Measurements from ENCODE around the gene PPP1R15A. TPM values are rescaled to one million over a fixed set of nuclear protein-coding genes. Genes with fewer than 3 reads are reported as not detected.
"Not testable (repeated sequence)": the region's sequence is repeated elsewhere in the genome, so short reads cannot be mapped to it uniquely, and the experiment has no call there.

PPP1R15A gene
- total and polyA plus RNA-seq, 2 donors, result 21.8 to 122 TPM

DNA sequence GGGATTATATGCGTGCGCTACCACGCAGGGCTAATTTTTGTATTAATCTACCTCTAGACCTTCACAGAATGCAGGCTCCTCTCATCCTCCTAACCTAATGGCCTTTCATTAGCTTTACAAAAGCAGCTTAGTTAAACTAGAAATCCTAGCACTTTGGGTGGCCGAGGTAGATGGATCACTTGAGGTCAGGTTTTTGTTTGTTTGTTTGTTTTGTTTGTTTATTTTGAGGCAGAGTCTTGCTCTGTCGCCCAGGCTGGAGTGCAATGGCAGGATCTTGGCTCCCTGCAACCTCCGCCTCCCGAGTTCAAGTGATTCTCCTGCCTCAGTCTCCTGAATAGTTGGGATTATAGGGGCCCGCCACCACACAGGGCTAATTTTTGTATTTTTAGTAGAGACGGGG lies 7.5 kb downstream of the PPP1R15A start:
- DNase-seq (ENCODE audit: extremely low spot score); H3K4me1 ChIP-seq (ENCODE audit: insufficient read depth); H3K4me3 ChIP-seq (ENCODE audit: low read depth, low read length); H3K36me3 ChIP-seq (ENCODE audit: insufficient read depth); H3K27ac ChIP-seq (ENCODE audit: low read depth): not testable (repeated sequence)
- WGBS, result 84% methylated on average over 9 of the region's 9 CpGs

DNA sequence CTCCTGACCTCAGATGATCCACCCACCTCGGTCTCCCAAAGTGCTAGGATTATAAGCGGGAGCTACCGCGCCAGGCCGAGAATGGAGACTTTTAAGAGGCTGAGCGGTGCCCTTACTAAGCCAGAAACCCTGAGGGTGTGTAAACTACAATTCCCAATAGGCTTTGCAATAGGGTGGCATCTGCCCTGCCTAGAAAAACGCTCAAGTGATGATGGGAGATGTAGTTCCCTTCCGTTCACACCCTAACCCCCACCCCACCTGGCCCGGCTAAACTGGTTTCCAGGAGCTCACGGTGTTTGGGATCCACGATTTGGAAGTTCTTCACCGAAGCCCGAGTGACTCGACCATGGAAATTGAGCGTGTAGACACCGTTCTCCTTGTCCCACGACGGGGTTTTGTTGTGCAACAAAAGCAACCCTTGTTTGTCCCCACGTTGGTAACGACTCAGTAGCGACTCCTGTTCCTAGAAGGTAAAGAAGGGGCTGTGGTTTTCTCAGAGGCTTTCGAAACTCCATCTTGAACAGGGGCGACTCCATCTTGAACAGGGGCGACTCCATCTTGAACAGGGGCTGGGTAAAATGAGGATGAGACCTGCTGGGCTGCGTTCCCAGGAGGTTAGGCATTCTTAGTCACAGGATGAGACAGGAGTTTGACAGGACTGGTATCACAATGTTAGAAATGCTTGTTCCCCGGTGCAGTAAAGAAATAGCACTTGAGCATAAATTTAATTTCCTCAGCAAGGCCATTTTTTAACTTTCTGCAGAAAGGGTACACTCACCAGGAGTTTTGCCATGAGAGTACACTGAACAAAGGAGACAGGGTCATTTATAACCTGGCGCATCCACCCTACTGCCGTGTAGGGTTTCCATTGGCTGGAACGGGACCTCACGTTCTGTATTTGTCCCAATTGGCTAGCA lies 9.8 kb downstream of the PPP1R15A start:
- peaks cover 2% of the 10 kb centered on the region for H3K4me1 ChIP-seq (ENCODE audit: insufficient read depth)
- H3K36me3 ChIP-seq (ENCODE audit: insufficient read depth), result no peaks in the 10 kb centered on the region
- H3K27ac ChIP-seq (ENCODE audit: low read depth), result no peak overlapping the region
- no peak overlapping the region for H3K4me3 ChIP-seq (ENCODE audit: low read depth, low read length)
- DNase-seq (ENCODE audit: extremely low spot score), result no peak
- WGBS, result 86% methylated on average over 30 of the region's 30 CpGs

DNA sequence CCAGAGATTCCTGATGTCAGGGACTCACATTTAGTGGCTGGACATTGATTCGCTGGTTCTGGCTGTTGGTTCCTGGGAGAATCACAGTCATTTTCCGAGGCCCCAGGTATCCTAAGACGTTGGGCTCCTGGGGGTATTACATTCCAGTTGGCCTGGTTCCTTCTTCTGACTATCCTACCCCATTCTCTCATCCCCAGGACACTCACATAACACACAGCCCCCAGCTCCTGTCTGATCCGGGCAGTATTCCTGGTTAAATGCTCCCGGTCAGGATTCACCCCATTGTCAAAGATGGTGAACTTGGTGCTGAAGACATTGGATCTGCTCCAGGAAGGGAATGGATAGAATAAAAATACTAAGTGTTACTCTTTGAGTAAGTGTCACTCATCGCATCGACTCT lies 11.5 kb downstream of the PPP1R15A start:
- Histone ChIP-seq H3K4me3 (ENCODE audit: low read depth, low read length) (no peak overlapping the region), H3K4me1 (ENCODE audit: insufficient read depth) (no peaks in the 10 kb centered on the region), H3K27ac (ENCODE audit: low read depth) (no peak overlapping the region), H3K36me3 (ENCODE audit: insufficient read depth) (no peaks in the 10 kb centered on the region)
- WGBS, result 95% methylated on average over 7 of the region's 7 CpGs
- no peak for DNase-seq (ENCODE audit: extremely low spot score)

DNA sequence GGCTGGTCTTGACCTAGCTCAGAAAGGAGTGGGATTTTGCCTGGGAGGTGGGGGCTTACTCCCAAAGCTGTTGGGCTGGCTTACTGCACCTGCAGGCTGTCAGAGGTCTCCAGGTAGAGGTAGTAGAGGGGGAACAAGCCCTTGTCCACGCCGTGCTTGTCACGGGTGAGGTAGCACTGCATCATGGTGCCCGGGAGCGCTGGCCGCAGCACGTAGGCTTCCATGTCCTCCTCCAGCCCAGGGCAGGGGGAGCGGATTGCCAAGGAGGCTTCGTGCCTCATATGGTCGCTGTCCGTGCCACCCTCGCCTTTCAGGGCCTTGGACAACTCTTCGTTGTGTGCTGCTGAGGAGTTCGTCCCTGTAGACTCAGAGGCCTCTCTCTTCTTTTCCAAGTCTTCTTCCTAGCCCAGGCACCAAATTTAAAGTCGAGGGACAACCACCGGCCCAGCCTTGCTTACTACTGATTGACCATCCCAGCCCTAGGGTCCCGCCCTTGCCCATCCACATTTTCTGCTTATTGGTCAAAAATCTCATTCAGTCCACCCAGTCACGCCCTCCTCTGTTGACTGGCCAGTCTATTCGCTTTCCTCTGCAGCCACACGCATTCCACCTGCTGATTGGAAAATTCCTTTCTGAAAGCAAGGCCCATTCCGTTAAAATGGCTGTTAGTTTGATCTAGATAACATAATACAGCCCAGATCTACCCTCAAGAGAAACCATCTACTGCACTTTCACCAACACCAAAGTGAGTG lies 15.8 kb downstream of the PPP1R15A start:
- Histone ChIP-seq H3K27ac (ENCODE audit: low read depth) (no peak overlapping the region), H3K36me3 (ENCODE audit: insufficient read depth) (no peaks in the 10 kb centered on the region), H3K4me1 (ENCODE audit: insufficient read depth) (no peaks in the 10 kb centered on the region), H3K4me3 (ENCODE audit: low read depth, low read length) (no peak overlapping the region)
- DNase-seq (ENCODE audit: extremely low spot score), result no peak
- WGBS, result 91% methylated on average over 21 of the region's 21 CpGs

DNA sequence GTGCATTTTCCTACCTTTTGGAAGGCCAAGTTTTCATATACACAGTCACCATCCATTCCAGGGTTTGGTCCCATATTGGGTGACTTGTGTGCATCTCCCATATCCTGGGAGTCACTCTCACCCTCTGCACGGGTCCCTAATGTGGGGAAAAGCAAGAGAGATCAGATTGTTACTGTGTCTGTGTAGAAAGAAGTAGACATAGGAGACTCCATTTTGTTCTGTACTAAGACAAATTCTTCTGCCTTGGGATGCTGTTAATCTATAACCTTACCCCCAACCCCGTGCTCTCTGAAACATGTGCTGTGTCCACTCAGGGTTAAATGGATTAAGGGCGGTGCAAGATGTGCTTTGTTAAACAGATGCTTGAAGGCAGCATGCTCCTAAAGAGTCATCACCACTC lies 17.3 kb downstream of the PPP1R15A start:
- WGBS, result 51% methylated on average over 2 of the region's 3 CpGs

DNA sequence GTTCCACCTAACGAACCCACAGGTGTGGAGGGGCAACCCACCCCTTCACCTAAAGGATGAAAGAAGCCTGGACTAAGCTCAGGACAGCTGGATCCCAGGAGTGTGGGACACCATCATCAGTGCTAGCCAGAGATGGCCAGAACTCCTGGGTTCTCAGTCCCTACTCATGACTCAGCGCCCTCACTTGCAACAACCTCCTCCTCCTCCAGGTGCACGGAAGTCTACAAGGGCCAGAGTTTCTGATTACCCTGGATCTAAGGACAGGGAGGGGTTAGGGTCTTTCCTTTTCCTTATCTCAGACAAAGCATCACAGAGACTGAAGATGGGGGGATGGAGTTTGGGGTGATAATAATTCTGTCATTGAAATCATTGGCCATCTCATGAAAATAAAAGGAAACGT lies 18.3 kb downstream of the PPP1R15A start:
- no peak overlapping the region for H3K4me3 ChIP-seq (ENCODE audit: low read depth, low read length)
- WGBS, result 89% methylated on average over 4 of the region's 4 CpGs
- H3K27ac ChIP-seq (ENCODE audit: low read depth), result no peak overlapping the region
- no peak for DNase-seq (ENCODE audit: extremely low spot score)
- H3K36me3 ChIP-seq (ENCODE audit: insufficient read depth), result no peaks in the 10 kb centered on the region
- no peaks in the 10 kb centered on the region for H3K4me1 ChIP-seq (ENCODE audit: insufficient read depth)

More for the DNA sequence above, 17.3 kb downstream of the PPP1R15A start:
- H3K36me3 ChIP-seq (ENCODE audit: insufficient read depth); H3K4me1 ChIP-seq (ENCODE audit: insufficient read depth); H3K4me3 ChIP-seq (ENCODE audit: low read depth, low read length); DNase-seq (ENCODE audit: extremely low spot score); H3K27ac ChIP-seq (ENCODE audit: low read depth): not testable (repeated sequence)

DNA sequence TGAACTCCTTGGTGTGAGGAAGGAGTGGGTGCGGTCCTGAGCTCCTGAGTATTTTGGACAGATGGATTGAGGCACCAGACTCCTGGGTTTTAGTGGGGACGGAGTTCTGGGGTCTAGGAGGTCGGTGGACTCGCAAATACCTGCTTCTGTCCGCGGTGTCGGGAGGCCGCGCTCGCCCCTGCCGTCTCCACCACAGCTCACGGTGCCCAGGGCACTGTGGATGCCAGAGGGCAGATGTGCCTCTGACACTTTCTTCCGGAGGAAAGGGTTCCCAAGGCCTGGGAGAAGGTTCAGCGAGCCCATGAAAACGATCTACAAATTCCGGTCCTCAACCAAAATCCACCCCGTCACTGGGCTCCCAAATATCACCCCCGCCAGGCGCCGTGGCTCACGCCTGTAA lies 23.0 kb downstream of the PPP1R15A start:
- no peak for DNase-seq (ENCODE audit: extremely low spot score)
- WGBS, result 74% methylated on average over 21 of the region's 21 CpGs
- no peak overlapping the region for H3K4me3 ChIP-seq (ENCODE audit: low read depth, low read length)
- no peak overlapping the region for H3K27ac ChIP-seq (ENCODE audit: low read depth)
- H3K4me1 ChIP-seq (ENCODE audit: insufficient read depth), result no peaks in the 10 kb centered on the region
- H3K36me3 ChIP-seq (ENCODE audit: insufficient read depth), result no peaks in the 10 kb centered on the region

DNA sequence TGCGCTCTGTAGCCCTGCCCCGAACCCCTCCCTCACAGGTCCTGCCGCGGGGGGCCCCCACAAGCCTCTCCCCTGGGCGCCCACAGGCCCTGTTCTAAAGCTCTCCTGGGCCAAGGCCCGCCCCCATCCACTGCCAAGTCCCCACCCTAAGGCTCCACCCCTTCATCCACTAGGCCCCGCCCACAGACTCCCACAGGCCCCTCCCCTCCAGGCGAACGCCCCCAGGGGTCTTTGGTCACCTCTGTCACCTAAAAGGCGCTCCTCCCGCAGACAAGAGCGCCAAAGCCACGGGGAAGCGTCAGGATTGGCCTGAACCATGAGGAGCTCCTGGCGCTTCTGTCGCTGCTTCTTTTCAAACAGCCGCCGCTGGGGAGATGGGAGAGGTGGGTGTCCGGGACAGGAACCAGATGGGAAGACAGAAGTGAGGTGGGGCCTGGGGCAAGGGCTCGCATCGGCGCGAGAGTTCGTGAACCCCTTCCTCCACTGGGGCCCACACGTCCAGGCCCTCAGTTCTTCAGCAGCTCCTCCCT lies 24.0 kb downstream of the PPP1R15A start:
- no peaks in the 10 kb centered on the region for H3K36me3 ChIP-seq (ENCODE audit: insufficient read depth)
- peak overlapping the region; percentile 36 for H3K4me3 ChIP-seq (ENCODE audit: low read depth, low read length)
- WGBS, result 16% methylated on average over 25 of the region's 25 CpGs
- no peak for DNase-seq (ENCODE audit: extremely low spot score)
- peaks cover 1% of the 10 kb centered on the region for H3K4me1 ChIP-seq (ENCODE audit: insufficient read depth)
- peak overlapping the region; percentile 53 for H3K27ac ChIP-seq (ENCODE audit: low read depth)

DNA sequence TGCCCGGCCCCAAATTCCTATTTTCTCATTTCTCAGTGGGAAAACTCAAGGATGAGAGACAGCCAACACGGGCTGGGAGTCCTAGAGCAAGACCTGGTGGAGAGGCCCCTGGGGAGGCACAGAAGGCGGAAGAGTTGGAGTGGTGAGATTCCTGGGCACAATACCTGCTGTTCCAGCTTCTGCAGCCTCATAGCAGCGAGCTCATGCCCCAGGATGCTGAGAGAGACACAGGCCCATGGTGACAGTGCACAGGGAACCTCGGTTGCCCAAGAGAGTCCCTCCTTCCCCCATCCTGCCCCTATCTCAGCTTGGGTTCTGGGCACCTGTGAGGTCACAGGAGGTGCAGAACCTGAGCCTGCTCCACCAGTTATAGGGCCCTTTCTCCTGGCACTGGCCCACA lies 25.0 kb downstream of the PPP1R15A start:
- H3K36me3 ChIP-seq (ENCODE audit: insufficient read depth), result no peaks in the 10 kb centered on the region
- DNase-seq (ENCODE audit: extremely low spot score), result no peak
- no peak overlapping the region for H3K4me3 ChIP-seq (ENCODE audit: low read depth, low read length)
- no peak overlapping the region for H3K27ac ChIP-seq (ENCODE audit: low read depth)
- H3K4me1 ChIP-seq (ENCODE audit: insufficient read depth), result peaks cover 2% of the 10 kb centered on the region
- WGBS, result 73% methylated on average over 5 of the region's 5 CpGs

DNA sequence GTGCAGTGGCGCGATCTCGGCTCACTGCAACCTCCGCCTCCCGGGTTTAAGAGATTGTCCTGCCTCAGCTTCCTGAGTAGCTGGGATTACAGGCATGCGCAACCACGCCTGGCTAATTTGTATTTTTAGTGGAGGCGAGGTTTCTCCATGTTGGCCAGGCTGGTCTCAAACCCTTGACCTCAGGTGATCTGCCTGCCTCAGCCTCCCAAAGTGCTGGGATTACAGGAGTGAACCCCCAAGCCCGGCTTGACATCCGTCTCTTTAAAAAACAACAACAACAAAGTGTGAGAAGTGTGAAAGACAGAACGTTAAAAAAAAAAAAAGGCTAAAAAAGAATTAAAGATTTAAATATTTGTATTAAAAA lies 27.1 kb downstream of the PPP1R15A start:
- not testable (repeated sequence) for H3K27ac ChIP-seq (ENCODE audit: low read depth); H3K4me1 ChIP-seq (ENCODE audit: insufficient read depth); DNase-seq (ENCODE audit: extremely low spot score); H3K36me3 ChIP-seq (ENCODE audit: insufficient read depth)
- peak overlapping the region; percentile 69 for H3K4me3 ChIP-seq (ENCODE audit: low read depth, low read length)
- 80% methylated on average over 11 of the region's 11 CpGs for WGBS

DNA sequence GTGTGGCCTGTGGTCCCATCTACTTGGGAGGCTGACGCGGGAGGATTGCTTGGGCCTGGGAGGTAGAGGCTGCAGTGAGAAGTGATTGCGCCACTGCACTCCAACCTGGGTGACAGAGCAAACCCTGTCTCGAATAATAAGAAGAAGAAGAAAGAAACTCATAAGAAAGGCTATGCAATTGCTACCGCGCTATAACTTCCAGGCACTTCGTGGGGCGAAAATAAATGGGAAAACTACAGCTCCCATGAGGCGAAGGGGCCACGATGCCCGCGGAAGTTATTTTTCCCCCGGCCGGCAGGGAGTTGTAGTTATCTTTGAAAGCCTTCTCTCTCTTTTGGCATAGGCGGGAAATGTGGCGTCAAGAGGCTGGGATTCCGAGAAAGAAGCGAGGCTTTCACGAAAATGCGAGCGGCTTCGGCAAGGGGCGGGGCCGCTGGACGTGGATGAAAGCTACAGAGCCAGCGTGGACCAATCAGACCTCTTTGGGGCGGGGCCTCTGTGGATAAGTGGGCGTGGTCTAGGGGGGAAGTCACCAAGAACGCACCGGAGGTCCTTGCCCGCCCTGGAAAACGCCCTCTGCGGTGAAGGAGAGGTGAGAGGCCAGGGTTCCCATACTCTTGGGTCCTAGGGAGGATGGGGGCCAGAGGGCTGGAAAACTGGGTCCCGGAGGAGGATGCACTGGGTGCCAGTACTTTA lies 27.7 kb downstream of the PPP1R15A start, which contains the start of gene NUCB1:
Gene NUCB1, plus strand, starts transcription at position 532 of the 696 bp plus-strand sequence. CDS start 485 bp downstream, outside the sequence.
- WGBS, result 7% methylated on average over 34 of the region's 34 CpGs
- Histone ChIP-seq H3K4me1 (ENCODE audit: insufficient read depth) (peaks cover 2% of the 10 kb centered on the region), H3K4me3 (ENCODE audit: low read depth, low read length) (peak within 1 kb of the TSS; percentile 69), H3K27ac (ENCODE audit: low read depth) (peak within 1 kb of the TSS; percentile 68), H3K36me3 (ENCODE audit: insufficient read depth) (no peaks in the 10 kb centered on the region)
- peak; percentile 99 for DNase-seq (ENCODE audit: extremely low spot score)

DNA sequence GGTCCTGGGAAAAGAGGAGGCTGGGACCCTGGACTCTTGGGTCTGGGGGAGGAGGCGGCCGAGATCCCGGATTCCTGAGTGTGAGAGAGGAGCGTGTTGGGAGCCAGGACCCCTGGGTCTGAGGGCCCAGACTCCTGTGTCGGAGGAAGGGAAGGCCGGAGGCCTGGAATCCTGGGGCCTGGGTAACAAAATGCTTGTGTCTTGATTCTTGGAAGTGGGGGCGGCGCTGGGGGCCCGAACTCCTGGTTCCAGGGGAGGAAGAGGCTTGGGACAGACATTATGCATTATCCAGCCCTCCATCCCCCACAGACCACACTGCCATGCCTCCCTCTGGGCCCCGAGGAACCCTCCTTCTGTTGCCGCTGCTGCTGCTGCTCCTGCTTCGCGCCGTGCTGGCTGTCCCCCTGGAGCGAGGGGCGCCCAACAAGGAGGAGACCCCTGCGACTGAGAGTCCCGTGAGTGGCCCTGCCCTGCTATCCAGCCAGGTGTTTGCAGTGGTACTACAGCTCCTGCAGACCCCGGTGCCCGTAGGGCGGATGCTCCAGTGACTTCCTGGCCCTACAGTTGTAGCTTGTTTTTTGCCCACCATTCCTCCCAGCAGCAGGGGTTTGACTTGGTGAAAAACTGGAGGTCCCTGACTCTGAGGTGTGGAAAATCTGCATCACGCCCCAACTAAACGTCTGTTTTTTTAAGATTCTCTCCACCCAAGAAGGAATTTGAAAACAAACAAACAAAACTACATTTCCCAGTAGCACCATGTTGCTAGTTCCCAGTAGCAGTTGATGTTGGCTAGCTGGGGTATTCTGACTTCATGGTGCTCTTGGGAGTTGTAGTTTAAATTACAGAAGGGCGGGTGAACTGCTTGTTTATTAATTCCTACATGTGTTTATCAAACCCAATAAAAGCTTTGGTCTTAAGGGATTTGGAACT lies 28.5 kb downstream of the PPP1R15A start:
- Histone ChIP-seq H3K4me1 (ENCODE audit: insufficient read depth) (peaks cover 2% of the 10 kb centered on the region), H3K36me3 (ENCODE audit: insufficient read depth) (no peaks in the 10 kb centered on the region), H3K27ac (ENCODE audit: low read depth) (peak overlapping the region; percentile 65), H3K4me3 (ENCODE audit: low read depth, low read length) (peak overlapping the region; percentile 69)
- no peak for DNase-seq (ENCODE audit: extremely low spot score)
- 9% methylated on average over 24 of the region's 24 CpGs for WGBS
